Measurements from ENCODE around the gene ZMYND15.
A peak's percentile ranks its signal among the peaks of the same experiment; 100 is the strongest.
"Not testable (repeated sequence)": the region's sequence is repeated elsewhere in the genome, so short reads cannot be mapped to it uniquely, and the experiment has no call there.

The ZMYND15 gene

GRCh38 chr17:4710693-4711634 lies 28.7 kb upstream of the ZMYND15 start:
- TF ChIP-seq CTCF (IDR thresholded peaks at IDR 0.05; ENCODE audit: extremely low read depth, missing control alignments), result no peak
- DNase-seq (ENCODE audit: low spot score), result peak; percentile 44

- no peak for DNase-seq (ENCODE audit: low spot score)
- no peak for TF ChIP-seq CTCF (IDR thresholded peaks at IDR 0.05; ENCODE audit: extremely low read depth, missing control alignments)
Measured at GRCh38 chr17:4711661-4712181, 27.9 kb upstream of the ZMYND15 start.

- DNase-seq (ENCODE audit: low spot score), result no peak
- no peak for TF ChIP-seq CTCF (IDR thresholded peaks at IDR 0.05; ENCODE audit: extremely low read depth, missing control alignments)
Measured at GRCh38 chr17:4712526-4712925, 27.1 kb upstream of the ZMYND15 start.

GRCh38 chr17:4714340-4715062 lies 25.1 kb upstream of the ZMYND15 start:
- not testable (repeated sequence) for DNase-seq (ENCODE audit: low spot score)

- DNase-seq (ENCODE audit: low spot score), result peak; percentile 47
Measured at GRCh38 chr17:4715063-4715744, 24.4 kb upstream of the ZMYND15 start.

GRCh38 chr17:4716081-4716480 lies 23.6 kb upstream of the ZMYND15 start:
- DNase-seq (ENCODE audit: low spot score), result no peak
- no peak for TF ChIP-seq CTCF (IDR thresholded peaks at IDR 0.05; ENCODE audit: extremely low read depth, missing control alignments)

More at GRCh38 chr17:4715063-4715744, 24.4 kb upstream of the ZMYND15 start:
- TF ChIP-seq CTCF (IDR thresholded peaks at IDR 0.05; ENCODE audit: extremely low read depth, missing control alignments), result no peak

- no peak for TF ChIP-seq CTCF (IDR thresholded peaks at IDR 0.05; ENCODE audit: extremely low read depth, missing control alignments)
Measured at GRCh38 chr17:4717791-4718190, 21.8 kb upstream of the ZMYND15 start.

More at GRCh38 chr17:4717791-4718190, 21.8 kb upstream of the ZMYND15 start:
- no peak for DNase-seq (ENCODE audit: low spot score)

All from GM20000 (cell line).